Keratinocyte (primary cell): ENCODE data around the gene LITAFD. TPM values are rescaled to one million over a fixed set of nuclear protein-coding genes. Genes with fewer than 3 reads are reported as not detected.

Experiments
- DNase-seq: peaks from one replicate; pipeline ENCODE4 v3.0.0-alpha.2; 2011; ENCODE audit warnings: low read depth, missing footprints, low spot score
- FAIRE-seq: peaks from 2 replicates; lab custom pipeline; 2011; peaks lifted over from hg19 to GRCh38; lab: Jason Lieb, UNC
- H2AFZ ChIP-seq: 2 replicates; pipeline ENCODE4 v1.6.0; 2012; ENCODE audit warnings: low read length, control low read depth, inconsistent platforms; ENCODE audit not compliant: control insufficient read depth
- H3K27ac ChIP-seq: 2 replicates; pipeline ENCODE4 v1.5.1; 2011; ENCODE audit warnings: low read length; ENCODE audit not compliant: control insufficient read depth, insufficient read depth
- H3K27me3 ChIP-seq: 3 replicates; pipeline ENCODE4 v1.6.0; 2011; ENCODE audit warnings: low read length; ENCODE audit not compliant: control insufficient read depth, insufficient read depth; ENCODE audit errors: extremely low read depth
- H3K36me3 ChIP-seq, 2 experiments: 2 replicates in 1 of 2; 3 replicates in 1 of 2; pipeline ENCODE4 v1.5.1; 2011; ENCODE audit warnings: low read length in 2 of 2, mild to moderate bottlenecking in 1 of 2; ENCODE audit not compliant: control insufficient read depth in 2 of 2, insufficient read depth in 2 of 2; ENCODE audit errors: extremely low read depth in 1 of 2
- H3K4me1 ChIP-seq: 3 replicates; pipeline ENCODE4 v1.5.1; 2011; ENCODE audit warnings: low read length; ENCODE audit not compliant: control insufficient read depth, insufficient read depth; ENCODE audit errors: extremely low read depth
- H3K4me2 ChIP-seq: 3 replicates; pipeline ENCODE4 v1.6.0; 2011; ENCODE audit warnings: low read depth, low read length; ENCODE audit not compliant: control insufficient read depth, insufficient read depth; ENCODE audit errors: extremely low read depth
- H3K4me3 ChIP-seq, 3 experiments: fragments of 200-600 bp in 1 of 3; sonication (generic) in 1 of 3; 2 replicates in 2 of 3; 3 replicates in 1 of 3; pipeline ENCODE4 v1.5.1; 2011 to 2016; ENCODE audit warnings: low read length in 3 of 3, mild to moderate bottlenecking in 3 of 3, control low read depth in 2 of 3, inconsistent platforms in 1 of 3, low read depth in 1 of 3, mixed read lengths in 1 of 3, mixed run types in 1 of 3, moderate library complexity in 1 of 3; ENCODE audit not compliant: control insufficient read depth in 2 of 3, insufficient read depth in 2 of 3; ENCODE audit errors: extremely low read depth in 1 of 3
- H3K79me2 ChIP-seq: 2 replicates; pipeline ENCODE4 v1.6.0; 2012; ENCODE audit warnings: low read length; ENCODE audit not compliant: control insufficient read depth, insufficient read depth
- H3K9ac ChIP-seq: 3 replicates; pipeline ENCODE4 v1.6.0; 2011; ENCODE audit warnings: low read length; ENCODE audit not compliant: control insufficient read depth, insufficient read depth; ENCODE audit errors: extremely low read depth
- H3K9me1 ChIP-seq: 3 replicates; pipeline ENCODE4 v1.6.0; 2011; ENCODE audit warnings: low read length; ENCODE audit not compliant: control insufficient read depth, insufficient read depth; ENCODE audit errors: extremely low read depth
- H3K9me3 ChIP-seq: 2 replicates; pipeline ENCODE4 v1.5.1; 2012; ENCODE audit warnings: low read depth, low read length; ENCODE audit not compliant: control insufficient read depth
- H4K20me1 ChIP-seq: 3 replicates; pipeline ENCODE4 v1.6.0; 2011; ENCODE audit warnings: low read length; ENCODE audit not compliant: control insufficient read depth, insufficient read depth; ENCODE audit errors: extremely low read depth
- EZH2 ChIP-seq: IDR thresholded peaks from one replicate; pipeline ENCODE4 v1.6.1; 2012; ENCODE audit warnings: inconsistent platforms, mild to moderate bottlenecking, low read length, moderate library complexity
- dilution Hi-C: fragments of 300-500 bp; cut with MboI; formaldehyde crosslinking; loops from one replicate; pipeline ENCODE4 v1.7.0; 2020; ENCODE audit warnings: low sequenced_read_pairs; ENCODE audit not compliant: extremely low pct_ligation_motif_present
- polyA plus RNA-seq, 5 experiments: library from polyadenylated mRNA; depleted of rRNA in 3 of 5; stranded (reverse) in 3 of 5; stranded (forward) in 1 of 5; unstranded in 1 of 5; fragments of >200 nt; gene quantifications; 1 replicate in 1 of 5; 2 replicates in 3 of 5; 3 replicates in 1 of 5; pipeline versions ENCODE4 v1.2.1 to v1.2.3, GENCODE V29; 2011 to 2012; ENCODE audit warnings: missing spikeins in 2 of 5, low read depth in 1 of 5, low replicate concordance in 1 of 5
- TF ChIP-seq, protein P1 (sequence below), 3 experiments: IDR thresholded peaks in 1 of 3; conservative IDR thresholded peaks in 1 of 3; optimal IDR thresholded peaks in 1 of 3; 2 replicates in 2 of 3; 3 replicates in 1 of 3; pipeline versions ENCODE3 to v1.5.1; 2011; ENCODE audit warnings: low read length in 3 of 3, mild to moderate bottlenecking in 3 of 3, moderate library complexity in 2 of 3, control low read depth in 1 of 3, inconsistent platforms in 1 of 3; ENCODE audit not compliant: insufficient read depth in 2 of 3; ENCODE audit errors: extremely low read depth in 1 of 3

The LITAFD gene
- polyA plus RNA-seq, 1 donor (not counting 4 experiments of a cell fraction or from before 2014, with no cell fraction given): not detected

- Histone ChIP-seq H3K27ac (no peak overlapping the region), H3K9ac (no peak overlapping the region), H4K20me1 (peaks cover 8% of the 10 kb centered on the region), H3K27me3 (no peaks in the 10 kb centered on the region), H2AFZ (no peak overlapping the region), H3K4me2 (no peak overlapping the region), H3K9me3 (no peaks in the 10 kb centered on the region), H3K4me3 (no peak overlapping the region), H3K9me1 (no peaks in the 10 kb centered on the region), H3K36me3 (peaks cover 19 to 25% of the 10 kb centered on the region in 2 experiments), H3K79me2 (no peaks in the 10 kb centered on the region), H3K4me1 (peaks cover 26% of the 10 kb centered on the region)
- FAIRE-seq: no peak
- TF ChIP-seq EZH2: no peak
- TF ChIP-seq, protein P1, sequence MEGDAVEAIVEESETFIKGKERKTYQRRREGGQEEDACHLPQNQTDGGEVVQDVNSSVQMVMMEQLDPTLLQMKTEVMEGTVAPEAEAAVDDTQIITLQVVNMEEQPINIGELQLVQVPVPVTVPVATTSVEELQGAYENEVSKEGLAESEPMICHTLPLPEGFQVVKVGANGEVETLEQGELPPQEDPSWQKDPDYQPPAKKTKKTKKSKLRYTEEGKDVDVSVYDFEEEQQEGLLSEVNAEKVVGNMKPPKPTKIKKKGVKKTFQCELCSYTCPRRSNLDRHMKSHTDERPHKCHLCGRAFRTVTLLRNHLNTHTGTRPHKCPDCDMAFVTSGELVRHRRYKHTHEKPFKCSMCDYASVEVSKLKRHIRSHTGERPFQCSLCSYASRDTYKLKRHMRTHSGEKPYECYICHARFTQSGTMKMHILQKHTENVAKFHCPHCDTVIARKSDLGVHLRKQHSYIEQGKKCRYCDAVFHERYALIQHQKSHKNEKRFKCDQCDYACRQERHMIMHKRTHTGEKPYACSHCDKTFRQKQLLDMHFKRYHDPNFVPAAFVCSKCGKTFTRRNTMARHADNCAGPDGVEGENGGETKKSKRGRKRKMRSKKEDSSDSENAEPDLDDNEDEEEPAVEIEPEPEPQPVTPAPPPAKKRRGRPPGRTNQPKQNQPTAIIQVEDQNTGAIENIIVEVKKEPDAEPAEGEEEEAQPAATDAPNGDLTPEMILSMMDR (optimal IDR thresholded peaks at IDR 0.05 in 1 of 3, IDR thresholded peaks at IDR 0.05 in 1 of 3, conservative IDR thresholded peaks at IDR 0.05 in 1 of 3; ENCODE audit: extremely low read depth in 1 of 3, insufficient read depth in 2 of 3, low read length in 3 of 3): no peak
- dilution Hi-C loops: no loop called here
- DNase-seq: no peak
Observed at GRCh38 chr16:8887952-8888560, 5.9 kb downstream of the LITAFD start.

DNA sequence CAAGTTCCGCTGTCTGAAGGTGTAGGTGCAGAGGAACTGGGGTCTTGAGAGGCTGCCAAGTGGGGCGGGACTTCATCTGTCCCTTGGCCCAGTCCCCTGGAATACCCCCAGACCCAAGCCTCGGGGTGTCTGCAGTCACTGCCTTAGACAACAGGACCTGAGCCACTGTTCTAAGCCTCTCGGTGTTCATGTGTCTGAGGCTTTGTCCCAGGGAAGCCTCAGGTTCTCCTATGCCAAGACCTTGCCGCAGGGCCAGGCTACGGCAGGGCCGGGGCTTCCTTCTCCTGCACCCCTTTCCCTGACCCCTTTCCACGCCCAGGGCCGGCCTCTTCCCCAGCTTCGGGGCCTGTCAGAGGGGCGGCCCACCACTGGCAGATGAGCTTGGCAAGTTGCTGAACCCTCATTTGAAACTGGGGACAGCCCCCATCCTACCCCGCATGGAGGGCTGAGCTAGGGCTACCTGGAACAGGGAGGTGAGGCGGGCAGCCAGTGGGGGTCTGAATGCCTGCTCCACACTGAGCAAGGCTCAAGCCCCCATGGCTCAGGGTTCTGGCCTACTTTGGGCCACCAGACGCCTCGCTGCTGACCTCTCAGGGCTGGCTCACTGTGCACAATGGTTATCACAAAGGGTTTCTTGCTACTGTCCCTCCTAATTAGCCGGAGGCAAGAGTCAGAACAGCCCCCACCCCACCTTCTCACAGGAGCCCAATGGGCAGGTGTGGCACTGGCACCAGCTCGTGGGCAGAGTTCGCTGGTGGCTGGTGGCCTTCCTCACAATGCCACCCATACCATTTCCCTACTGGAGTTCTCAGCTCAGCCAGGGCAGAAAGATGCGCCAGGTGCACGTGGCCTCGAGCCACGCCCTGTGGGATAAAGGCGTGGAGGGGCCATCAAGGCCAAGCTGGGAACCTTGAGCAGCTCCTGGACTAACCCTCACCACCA lies 7.1 kb downstream of the LITAFD start:
- FAIRE-seq (no peak), DNase-seq (no peak)
- Histone ChIP-seq H3K4me2 (no peak overlapping the region), H3K9me3 (no peaks in the 10 kb centered on the region), H3K36me3 (peaks cover 29 to 33% of the 10 kb centered on the region in 2 experiments), H3K4me1 (peaks cover 26% of the 10 kb centered on the region), H3K79me2 (no peaks in the 10 kb centered on the region), H3K9ac (no peak overlapping the region), H3K27ac (no peak overlapping the region), H4K20me1 (peaks cover 8% of the 10 kb centered on the region), H3K4me3 (no peak overlapping the region), H2AFZ (no peak overlapping the region), H3K9me1 (no peaks in the 10 kb centered on the region), H3K27me3 (no peaks in the 10 kb centered on the region)
- dilution Hi-C loops: no loop called here
- TF ChIP-seq EZH2: no peak
- TF ChIP-seq, protein P1 (optimal IDR thresholded peaks at IDR 0.05 in 1 of 3, IDR thresholded peaks at IDR 0.05 in 1 of 3, conservative IDR thresholded peaks at IDR 0.05 in 1 of 3; ENCODE audit: extremely low read depth in 1 of 3, insufficient read depth in 2 of 3, low read length in 3 of 3): no peak
